A549 (cell line): ENCODE results near the gene PFAS.

Experiments used
- CHD4 ChIP-seq: fragments of 200-600 bp; sonication (generic); IDR thresholded peaks from 2 replicates; pipeline ENCODE4 v1.6.1; 2016; ENCODE audit warnings: antibody characterized with exemption, mild to moderate bottlenecking, borderline replicate concordance
- POLR2A ChIP-seq: IDR thresholded peaks from 2 replicates; pipeline ENCODE4 v1.6.1; 2012; ENCODE audit warnings: mild to moderate bottlenecking, low read length
- RCOR1 ChIP-seq: fragments of 150-350 bp; IDR thresholded peaks from 2 replicates; pipeline ENCODE4 v1.6.1; 2014; ENCODE audit warnings: antibody characterized with exemption, low read length, low read depth
- RNF2 ChIP-seq: fragments of 200-600 bp; sonication (generic); IDR thresholded peaks from 2 replicates; pipeline ENCODE4 v1.6.1; 2016; ENCODE audit warnings: low read depth, mild to moderate bottlenecking, antibody characterized with exemption, moderate library complexity, borderline replicate concordance
- TF ChIP-seq, protein P1 (sequence below): fragments of >200 bp; sonication (Bioruptor Twin); formaldehyde crosslinking; IDR thresholded peaks from 3 replicates; pipeline ENCODE4 v1.5.1; 2016
- TF ChIP-seq, protein P2 (sequence below): fragments of 150-350 bp; IDR thresholded peaks from 2 replicates; pipeline ENCODE4 v1.6.1; 2014; ENCODE audit warnings: low read depth, mild to moderate bottlenecking, low read length

DNA sequence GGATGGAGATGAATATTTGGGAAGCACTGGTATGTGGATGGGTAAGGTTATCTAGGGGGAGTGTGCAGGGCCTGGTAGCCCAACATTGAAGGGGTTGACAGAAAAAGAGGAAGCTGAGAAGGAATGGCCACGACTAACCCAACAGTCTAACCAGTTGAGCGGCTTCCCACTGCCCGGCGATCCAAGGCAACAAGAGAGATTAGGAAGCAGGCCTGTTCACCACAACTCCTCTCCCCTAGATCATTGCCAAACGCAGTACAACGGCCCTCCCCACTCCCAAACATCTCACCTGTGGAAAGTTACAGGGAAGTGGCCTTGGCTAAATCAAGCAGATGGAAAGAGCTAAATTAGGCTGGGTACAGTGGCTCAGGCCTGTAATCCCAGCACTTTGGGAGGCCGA, 28.2 kb downstream of the PFAS start:
- TF ChIP-seq POLR2A: no peak
- TF ChIP-seq, protein P1, sequence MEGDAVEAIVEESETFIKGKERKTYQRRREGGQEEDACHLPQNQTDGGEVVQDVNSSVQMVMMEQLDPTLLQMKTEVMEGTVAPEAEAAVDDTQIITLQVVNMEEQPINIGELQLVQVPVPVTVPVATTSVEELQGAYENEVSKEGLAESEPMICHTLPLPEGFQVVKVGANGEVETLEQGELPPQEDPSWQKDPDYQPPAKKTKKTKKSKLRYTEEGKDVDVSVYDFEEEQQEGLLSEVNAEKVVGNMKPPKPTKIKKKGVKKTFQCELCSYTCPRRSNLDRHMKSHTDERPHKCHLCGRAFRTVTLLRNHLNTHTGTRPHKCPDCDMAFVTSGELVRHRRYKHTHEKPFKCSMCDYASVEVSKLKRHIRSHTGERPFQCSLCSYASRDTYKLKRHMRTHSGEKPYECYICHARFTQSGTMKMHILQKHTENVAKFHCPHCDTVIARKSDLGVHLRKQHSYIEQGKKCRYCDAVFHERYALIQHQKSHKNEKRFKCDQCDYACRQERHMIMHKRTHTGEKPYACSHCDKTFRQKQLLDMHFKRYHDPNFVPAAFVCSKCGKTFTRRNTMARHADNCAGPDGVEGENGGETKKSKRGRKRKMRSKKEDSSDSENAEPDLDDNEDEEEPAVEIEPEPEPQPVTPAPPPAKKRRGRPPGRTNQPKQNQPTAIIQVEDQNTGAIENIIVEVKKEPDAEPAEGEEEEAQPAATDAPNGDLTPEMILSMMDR: no peak
- TF ChIP-seq, protein P2, sequence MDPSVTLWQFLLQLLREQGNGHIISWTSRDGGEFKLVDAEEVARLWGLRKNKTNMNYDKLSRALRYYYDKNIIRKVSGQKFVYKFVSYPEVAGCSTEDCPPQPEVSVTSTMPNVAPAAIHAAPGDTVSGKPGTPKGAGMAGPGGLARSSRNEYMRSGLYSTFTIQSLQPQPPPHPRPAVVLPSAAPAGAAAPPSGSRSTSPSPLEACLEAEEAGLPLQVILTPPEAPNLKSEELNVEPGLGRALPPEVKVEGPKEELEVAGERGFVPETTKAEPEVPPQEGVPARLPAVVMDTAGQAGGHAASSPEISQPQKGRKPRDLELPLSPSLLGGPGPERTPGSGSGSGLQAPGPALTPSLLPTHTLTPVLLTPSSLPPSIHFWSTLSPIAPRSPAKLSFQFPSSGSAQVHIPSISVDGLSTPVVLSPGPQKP: no peak
- TF ChIP-seq CHD4: no peak
- no peak for TF ChIP-seq RNF2
- TF ChIP-seq RCOR1: no peak
